GM19043 (cell line): ENCODE results near the gene PLEKHM3.
"Not testable (repeated sequence)": the region's sequence is repeated elsewhere in the genome, so short reads cannot be mapped to it uniquely, and the experiment has no call there.

ENCODE experiments used
- ATAC-seq: cut with Tn5 transposase; IDR thresholded peaks from one replicate; pipeline ENCODE4 v1.9.1; 2021; ENCODE audit warnings: low read depth; ENCODE audit not compliant: unreplicated experiment

The PLEKHM3 gene

DNA sequence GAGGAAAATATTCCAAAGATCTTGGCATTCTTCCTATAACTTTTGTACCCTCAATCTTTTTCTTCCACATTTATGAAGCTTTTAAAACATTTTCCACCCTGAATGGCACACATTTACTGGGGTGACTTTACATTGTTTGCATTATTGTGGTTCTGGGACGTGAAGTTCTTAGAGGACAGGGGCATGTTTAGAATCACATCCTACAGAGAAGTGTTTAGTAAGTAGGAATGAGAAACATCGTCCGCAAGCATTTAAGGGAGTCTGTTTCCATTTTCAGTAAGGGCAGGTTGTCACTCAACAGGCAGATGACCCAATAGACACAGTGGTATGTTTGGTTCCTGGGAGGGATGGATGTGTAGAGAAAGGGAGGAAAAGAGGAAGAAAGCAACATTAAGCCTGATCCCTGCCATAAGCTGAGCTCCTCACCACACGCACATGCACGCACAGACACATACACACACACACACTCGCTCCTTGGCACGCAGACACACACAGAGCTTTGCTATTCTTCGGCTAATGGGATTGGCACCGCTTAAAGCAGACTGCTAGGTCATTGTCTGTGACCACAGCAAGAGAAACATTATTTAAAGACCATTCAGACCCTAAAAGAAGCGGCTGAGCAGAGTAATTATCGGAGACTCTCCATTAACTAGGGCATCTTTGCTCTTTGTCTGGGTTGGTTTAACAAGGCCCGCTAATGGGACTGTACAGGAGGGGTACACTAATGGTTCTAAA, 14.2 kb upstream of the PLEKHM3 start:
- ATAC-seq = no peak

DNA sequence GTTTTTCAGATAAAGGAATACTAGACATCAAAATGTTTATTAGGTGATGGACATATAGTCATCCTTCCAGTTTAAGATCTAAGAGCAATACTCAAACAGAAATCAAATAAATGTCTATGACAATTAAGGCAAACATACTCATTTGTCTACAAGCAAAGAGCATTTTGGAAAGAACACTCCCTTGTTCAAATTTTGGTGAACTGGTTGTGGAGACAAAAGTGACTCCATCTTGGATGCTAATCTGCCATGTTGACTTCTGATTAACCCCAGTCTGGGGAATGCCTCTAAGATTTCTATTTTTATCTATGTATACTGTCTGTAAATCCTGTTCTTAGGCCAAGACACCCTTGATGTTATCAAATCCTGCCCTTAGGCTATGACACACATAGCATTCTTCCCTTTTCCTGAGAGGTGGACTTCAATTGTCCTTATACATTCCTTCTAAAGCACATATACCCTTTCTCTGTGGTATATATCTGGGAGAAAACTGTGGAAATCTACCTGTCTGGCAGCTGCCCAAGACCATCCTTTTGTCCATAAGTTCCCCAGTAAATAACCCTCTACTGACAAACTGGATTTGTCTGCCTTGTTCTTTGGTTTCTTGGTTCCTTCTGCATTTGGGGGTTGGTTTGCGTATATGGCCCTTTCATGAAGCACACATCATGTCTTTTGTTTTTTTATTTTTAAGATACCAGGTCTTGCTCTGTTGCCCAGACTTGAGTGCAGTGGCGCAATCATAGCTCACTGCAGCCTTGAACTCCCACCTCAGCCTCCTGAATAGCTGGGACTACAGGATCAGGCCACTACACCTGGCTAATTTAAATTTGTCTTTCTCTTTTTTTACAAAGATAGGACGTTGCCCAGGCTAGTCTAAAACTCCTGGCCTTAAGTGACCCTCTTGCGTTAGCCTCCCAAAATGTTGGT, 12.5 kb upstream of the PLEKHM3 start:
- no peak for ATAC-seq

GRCh38 chr2:208036357-208036756, 11.0 kb upstream of the PLEKHM3 start:
- ATAC-seq = no peak

- no peak for ATAC-seq
Measured at GRCh38 chr2:208034503-208035140, 9.3 kb upstream of the PLEKHM3 start.

- ATAC-seq = peak; percentile 86
Measured at GRCh38 chr2:208033701-208034502, 8.6 kb upstream of the PLEKHM3 start.

GRCh38 chr2:208031608-208032019, 6.3 kb upstream of the PLEKHM3 start:
- ATAC-seq = no peak

GRCh38 chr2:208025814-208026184, 472 bp upstream of the PLEKHM3 start:
- ATAC-seq = peak; percentile 15

- ATAC-seq = no peak
Measured at GRCh38 chr2:208024091-208024490, 1.2 kb downstream of the PLEKHM3 start.

GRCh38 chr2:208020253-208020652, 5.1 kb downstream of the PLEKHM3 start:
- ATAC-seq = no peak

DNA sequence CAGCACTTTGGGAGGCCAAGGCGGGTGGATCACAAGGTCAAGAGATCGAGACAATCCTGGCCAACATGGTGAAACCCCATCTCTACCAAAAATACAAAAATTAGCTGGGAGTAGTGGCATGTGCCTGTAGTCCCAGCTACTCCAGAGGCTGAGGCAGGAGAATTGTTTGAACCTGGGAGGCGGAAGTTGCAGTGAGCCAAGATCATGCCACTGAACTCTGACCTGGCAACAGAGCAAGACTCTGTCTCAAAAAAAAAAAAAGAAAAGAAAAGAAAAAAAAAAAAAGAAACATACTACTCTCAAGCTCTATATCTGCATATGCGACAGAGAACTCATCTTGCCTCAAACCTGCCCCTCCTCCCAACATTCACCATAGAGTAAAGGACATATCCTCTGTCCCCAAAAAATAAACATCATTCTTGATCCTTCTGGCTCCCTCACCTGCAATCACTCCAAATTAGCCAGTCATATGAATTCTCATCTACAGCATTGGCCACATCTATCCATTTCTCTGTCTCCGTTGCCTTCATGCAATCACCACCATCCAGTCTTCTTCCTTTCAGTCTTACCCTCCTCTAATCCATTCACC, 7.1 kb downstream of the PLEKHM3 start:
- ATAC-seq = not testable (repeated sequence)

GRCh38 chr2:208017721-208018120, 7.6 kb downstream of the PLEKHM3 start:
- no peak for ATAC-seq

DNA sequence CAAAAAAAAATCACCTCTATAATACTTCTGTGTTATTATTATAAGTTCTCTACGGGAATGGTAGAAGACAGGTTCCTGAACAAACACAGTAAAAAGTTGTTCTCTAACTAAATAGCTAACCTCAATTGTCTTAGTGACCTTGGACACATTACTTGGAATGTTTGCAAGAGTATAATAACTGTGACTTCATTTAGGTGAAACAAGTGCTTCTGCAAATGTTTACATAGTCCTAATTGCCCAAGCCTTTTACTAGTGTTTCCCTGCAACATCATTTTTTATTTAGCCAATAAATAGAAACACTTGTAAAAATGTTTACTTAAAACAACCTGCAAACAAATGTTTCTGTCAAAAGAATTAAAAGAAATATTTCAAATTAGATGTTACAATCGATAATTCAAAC, 9.9 kb downstream of the PLEKHM3 start:
- no peak for ATAC-seq

DNA sequence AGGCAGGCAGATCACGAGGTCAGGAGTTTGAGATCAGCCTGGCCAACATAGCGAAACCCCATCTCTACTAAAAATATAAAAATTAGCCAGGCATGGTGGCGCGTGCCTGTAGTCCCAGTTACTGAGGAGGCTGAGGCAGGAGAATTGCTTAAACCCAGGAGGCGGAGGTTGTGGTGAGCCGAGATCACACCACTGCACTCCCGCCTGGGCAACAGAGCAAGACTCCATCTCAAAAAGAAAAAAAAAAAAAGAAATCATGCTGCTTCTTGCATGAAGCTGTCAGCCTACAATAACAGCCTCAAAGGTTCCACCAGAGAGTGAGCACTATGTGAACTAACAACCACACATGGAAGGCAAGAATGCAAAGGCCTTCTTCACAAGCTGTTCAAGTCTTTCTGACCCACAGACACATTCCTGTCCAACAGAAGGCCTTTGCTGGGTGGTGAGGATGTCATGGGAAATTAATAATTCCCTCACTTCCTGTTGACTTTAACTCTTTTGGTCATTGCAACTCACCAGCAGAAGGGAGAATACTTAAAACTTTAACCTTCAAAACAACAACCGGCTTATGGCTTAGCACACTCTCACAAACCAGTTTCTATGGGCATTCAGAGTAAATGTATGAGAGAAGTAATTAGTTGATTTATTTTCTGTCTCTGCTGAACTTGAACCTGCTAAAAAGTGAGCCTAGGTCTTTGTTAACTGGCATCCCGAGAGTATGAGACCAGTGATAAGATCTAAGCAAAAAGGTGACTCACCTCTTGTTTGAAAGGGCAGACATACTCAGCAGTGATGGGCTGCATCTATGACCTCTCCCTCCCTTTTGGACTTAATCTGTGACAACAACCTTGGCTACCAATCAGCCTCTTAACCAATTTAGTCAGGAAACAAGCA, 11.8 kb downstream of the PLEKHM3 start:
- ATAC-seq = no peak

GRCh38 chr2:208012449-208012848, 12.9 kb downstream of the PLEKHM3 start:
- ATAC-seq = no peak

GRCh38 chr2:208010506-208010905, 14.8 kb downstream of the PLEKHM3 start:
- no peak for ATAC-seq

GRCh38 chr2:208006833-208007232, 18.5 kb downstream of the PLEKHM3 start:
- ATAC-seq = no peak

DNA sequence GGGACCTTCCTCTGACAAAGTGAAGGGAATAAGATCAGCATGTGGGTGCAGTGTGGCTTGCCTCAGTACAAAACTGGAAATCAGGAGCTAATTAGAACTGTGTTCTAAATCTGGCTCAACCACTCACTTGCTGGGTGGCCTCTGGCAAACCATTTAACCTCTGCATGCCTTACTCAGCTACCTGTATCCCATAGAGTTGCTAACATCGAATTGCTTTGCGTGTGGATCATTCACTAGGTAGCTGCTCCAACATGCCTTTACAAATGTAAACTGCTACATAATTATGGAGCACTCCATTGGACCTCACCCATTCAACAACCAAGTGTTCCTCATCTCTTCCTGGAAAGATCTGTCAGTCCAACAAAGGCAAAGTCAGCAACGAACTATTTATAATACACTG, 19.0 kb downstream of the PLEKHM3 start:
- no peak for ATAC-seq

DNA sequence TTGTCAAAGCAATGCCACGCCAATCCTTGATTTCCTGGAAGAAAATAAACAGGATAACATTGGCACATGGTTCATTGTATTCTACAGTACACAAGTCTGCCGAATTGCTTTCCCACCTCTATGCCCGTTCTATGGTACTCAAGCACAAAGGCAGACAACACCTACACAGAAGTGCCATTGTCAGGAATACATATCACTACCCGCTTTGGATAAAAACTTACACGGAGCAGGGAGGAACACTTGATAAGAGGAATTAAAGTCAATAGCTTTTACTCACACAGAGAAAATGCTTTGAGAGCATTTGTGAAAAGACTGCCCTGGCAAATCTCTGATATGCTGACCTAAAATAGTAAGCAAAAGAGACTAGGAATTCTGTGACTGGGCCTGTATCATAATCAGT, 23.4 kb downstream of the PLEKHM3 start:
- no peak for ATAC-seq
